Ascending aorta (tissue), 2 donors: ENCODE data around the gene CKAP5. TPM values are rescaled to one million over a fixed set of nuclear protein-coding genes. Genes with fewer than 3 reads are reported as not detected.

Experiments
- DNase-seq, 2 donors: peaks; one replicate each; pipeline ENCODE4 v3.0.0-alpha.2; 2019; ENCODE audit warnings: low spot score in 2 of 2
- H3K27ac ChIP-seq, 2 donors: fragments of 200-600 bp; sonication (generic); one replicate each; pipeline ENCODE4 v1.5.1; 2016 to 2017; ENCODE audit warnings: mild to moderate bottlenecking in 1 of 2
- H3K27me3 ChIP-seq: fragments of 200-600 bp; sonication (generic); one replicate; pipeline ENCODE4 v1.5.1; 2017
- H3K36me3 ChIP-seq, 2 donors: fragments of 200-600 bp; sonication (generic); one replicate each; pipeline ENCODE4 v1.5.1; 2016
- H3K4me1 ChIP-seq, 2 donors: fragments of 200-600 bp; sonication (generic); one replicate each; pipeline ENCODE4 v1.5.1; 2016 to 2017; ENCODE audit warnings: mild to moderate bottlenecking in 1 of 2
- H3K4me3 ChIP-seq, 2 donors: fragments of 200-600 bp; sonication (generic); one replicate each; pipeline ENCODE4 v1.5.1; 2016 to 2017; ENCODE audit warnings: mild to moderate bottlenecking in 1 of 2
- H3K9me3 ChIP-seq, 2 donors: fragments of 200-600 bp; sonication (generic); one replicate each; pipeline ENCODE4 v1.5.1; 2016
- intact Hi-C: fragments of 100-400 bp; cut with DNase I; formaldehyde crosslinking; loops from one replicate; pipeline ENCODE4 v1.15.1; 2023
- total RNA-seq: library from RNA; depleted of rRNA; stranded (reverse); fragments of >200 nt; gene quantifications from one replicate; pipeline ENCODE4 v1.1.0, GENCODE V29; 2016
- TF ChIP-seq, protein P1 (sequence below), 3 experiments: fragments of 200-600 bp in 2 of 3; fragments of 450-650 bp in 1 of 3; sonication (generic) in 2 of 3; IDR thresholded peaks; one replicate each; pipeline ENCODE4 v1.5.1; 2016 to 2019; ENCODE audit warnings: antibody characterized with exemption in 3 of 3, mild to moderate bottlenecking in 1 of 3, moderate library complexity in 1 of 3

Gene CKAP5
- total RNA-seq, 1 donor from 2014 or later = 13.5 TPM

DNA sequence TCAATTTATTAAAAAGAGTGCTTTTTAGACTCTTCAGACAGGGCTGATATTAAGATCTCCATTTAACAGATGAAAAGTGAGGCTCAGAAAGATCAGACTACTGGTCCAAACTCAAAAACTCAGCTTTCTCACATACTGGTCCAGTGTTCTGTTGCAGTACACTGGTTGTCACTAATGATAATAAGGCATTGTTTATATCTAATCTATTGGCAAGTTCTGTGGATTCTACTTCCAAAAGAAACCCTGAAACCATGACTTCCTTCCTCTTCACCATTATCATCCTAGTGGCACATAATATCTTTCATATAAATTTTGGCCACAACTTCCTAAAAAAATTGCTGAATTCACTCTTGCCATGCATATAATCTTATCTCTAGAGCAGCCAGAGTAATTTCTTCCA, 90.1 kb downstream of the CKAP5 start:
- H3K27me3 ChIP-seq = no peaks in the 10 kb centered on the region
- H3K36me3 ChIP-seq = peaks cover 72 to 92% of the 10 kb centered on the region in 2 donors
- H3K4me3 ChIP-seq = no peak overlapping the region
- no peak for DNase-seq
- intact Hi-C loops = no loop called here
- H3K27ac ChIP-seq = no peak overlapping the region
- H3K9me3 ChIP-seq = no peaks in the 10 kb centered on the region
- TF ChIP-seq, protein P1, sequence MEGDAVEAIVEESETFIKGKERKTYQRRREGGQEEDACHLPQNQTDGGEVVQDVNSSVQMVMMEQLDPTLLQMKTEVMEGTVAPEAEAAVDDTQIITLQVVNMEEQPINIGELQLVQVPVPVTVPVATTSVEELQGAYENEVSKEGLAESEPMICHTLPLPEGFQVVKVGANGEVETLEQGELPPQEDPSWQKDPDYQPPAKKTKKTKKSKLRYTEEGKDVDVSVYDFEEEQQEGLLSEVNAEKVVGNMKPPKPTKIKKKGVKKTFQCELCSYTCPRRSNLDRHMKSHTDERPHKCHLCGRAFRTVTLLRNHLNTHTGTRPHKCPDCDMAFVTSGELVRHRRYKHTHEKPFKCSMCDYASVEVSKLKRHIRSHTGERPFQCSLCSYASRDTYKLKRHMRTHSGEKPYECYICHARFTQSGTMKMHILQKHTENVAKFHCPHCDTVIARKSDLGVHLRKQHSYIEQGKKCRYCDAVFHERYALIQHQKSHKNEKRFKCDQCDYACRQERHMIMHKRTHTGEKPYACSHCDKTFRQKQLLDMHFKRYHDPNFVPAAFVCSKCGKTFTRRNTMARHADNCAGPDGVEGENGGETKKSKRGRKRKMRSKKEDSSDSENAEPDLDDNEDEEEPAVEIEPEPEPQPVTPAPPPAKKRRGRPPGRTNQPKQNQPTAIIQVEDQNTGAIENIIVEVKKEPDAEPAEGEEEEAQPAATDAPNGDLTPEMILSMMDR (IDR thresholded peaks at IDR 0.05) = no peak
- H3K4me1 ChIP-seq = no peaks in the 10 kb centered on the region

DNA sequence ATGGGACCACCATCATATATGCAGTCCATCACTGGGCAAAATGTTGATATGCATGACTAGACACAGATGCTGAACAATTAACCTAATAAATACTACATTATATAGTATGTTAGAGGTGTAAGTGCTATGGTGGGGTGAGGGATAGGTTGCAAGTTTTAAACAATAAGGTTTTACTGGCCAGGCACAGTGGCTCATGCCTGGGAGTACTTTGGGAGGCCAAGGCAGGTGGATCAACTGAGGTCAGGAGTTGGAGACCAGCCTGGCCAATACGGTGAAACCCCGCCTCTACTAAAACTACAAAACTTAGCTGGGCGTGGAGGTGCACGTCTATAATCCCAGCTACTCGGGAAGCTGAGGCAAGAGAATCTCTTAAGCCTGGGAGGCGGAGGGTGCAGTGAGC, 98.9 kb downstream of the CKAP5 start:
- Histone ChIP-seq H3K4me1 (no peaks in the 10 kb centered on the region), H3K27me3 (no peaks in the 10 kb centered on the region), H3K9me3 (no peaks in the 10 kb centered on the region), H3K27ac (no peak overlapping the region), H3K4me3 (no peak overlapping the region), H3K36me3 (peaks cover 70 to 90% of the 10 kb centered on the region in 2 donors)
- TF ChIP-seq, protein P1 (IDR thresholded peaks at IDR 0.05) = no peak
- peak in 1 of 2 donors; percentile 18 for DNase-seq
- intact Hi-C loops = no loop called here

DNA sequence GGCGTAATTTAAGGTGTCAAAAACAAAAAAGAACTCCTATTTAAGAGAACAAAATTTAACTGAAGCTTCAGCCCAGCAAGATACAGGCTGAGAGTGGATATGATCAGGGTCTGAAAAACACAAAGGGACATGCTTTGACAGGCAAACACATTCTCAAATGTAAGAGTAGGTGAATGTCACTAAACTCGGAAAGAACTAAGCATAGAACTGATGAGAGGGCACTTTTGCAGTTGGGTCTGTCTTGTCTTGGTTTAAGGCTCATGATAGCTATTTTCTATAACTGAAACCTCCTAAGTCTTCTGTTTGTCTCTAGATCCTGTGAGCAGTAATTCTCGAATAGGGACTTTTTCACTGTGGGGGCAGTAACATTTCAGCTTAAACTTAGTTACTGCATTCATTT, 100.1 kb downstream of the CKAP5 start:
- H3K9me3 ChIP-seq = no peaks in the 10 kb centered on the region
- DNase-seq = no peak
- no peaks in the 10 kb centered on the region for H3K4me1 ChIP-seq
- H3K36me3 ChIP-seq = peaks cover 65 to 94% of the 10 kb centered on the region in 2 donors
- no peaks in the 10 kb centered on the region for H3K27me3 ChIP-seq
- H3K27ac ChIP-seq = no peak overlapping the region
- TF ChIP-seq, protein P1 (IDR thresholded peaks at IDR 0.05) = no peak
- no peak overlapping the region for H3K4me3 ChIP-seq
- intact Hi-C loops = no loop called here

DNA sequence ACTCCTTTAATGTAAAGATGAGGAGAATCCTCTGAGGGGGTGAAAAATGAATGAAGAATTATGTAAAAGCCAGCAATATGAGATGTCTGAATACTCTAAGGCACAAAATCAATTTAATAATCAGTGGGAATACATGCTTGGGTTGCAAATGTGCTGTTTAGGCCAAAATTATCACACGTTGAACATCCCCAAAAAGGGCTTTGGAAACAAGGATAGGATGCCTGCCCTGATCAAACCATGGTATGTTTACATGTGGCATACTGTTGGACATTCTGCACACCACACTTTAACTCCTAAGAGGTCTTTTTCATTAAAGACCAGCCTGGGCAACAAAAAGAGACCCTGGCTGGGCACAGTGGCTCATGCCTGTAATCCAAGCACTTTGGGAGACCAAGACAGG, 100.8 kb downstream of the CKAP5 start:
- intact Hi-C loops = no loop called here
- TF ChIP-seq, protein P1 (IDR thresholded peaks at IDR 0.05) = no peak
- Histone ChIP-seq H3K9me3 (no peaks in the 10 kb centered on the region), H3K4me3 (no peak overlapping the region), H3K27ac (no peak overlapping the region), H3K4me1 (no peaks in the 10 kb centered on the region), H3K36me3 (peaks cover 58 to 90% of the 10 kb centered on the region in 2 donors), H3K27me3 (no peaks in the 10 kb centered on the region)
- no peak for DNase-seq

DNA sequence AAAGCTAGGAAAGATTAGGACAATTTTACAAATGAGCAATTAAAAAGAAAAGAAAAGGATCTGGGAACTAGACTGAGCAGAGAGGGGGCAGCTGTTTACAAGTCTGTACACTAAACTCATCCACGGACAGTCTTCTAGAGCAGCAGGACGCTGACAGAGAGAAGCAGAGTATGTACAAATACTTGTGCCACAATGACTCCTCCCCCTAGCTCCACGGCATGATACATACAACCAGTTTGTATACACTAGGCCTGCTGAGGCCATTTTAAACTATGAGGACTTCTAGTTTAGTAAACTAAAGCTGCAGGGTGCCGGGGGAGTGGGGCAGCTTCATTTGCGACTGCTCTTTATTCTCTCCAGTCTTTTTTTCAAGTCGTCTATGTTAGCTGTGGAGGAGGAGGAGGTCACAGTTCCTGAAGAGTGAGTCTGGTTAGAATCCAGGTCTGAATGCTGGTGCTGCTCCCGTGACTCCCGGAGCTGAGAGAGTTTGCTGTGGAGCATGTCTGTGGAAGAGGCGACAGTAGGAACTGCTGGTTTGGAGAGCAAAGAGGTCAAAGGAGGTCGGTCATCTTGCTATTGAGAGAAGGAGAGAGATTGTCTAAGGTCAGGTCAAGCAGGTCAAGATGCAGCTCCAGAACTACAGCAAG, 102.3 kb downstream of the CKAP5 start:
- peak in 1 of 2 donors; percentile 33 for DNase-seq
- Histone ChIP-seq H3K36me3 (peaks cover 44 to 74% of the 10 kb centered on the region in 2 donors), H3K27ac (peak overlapping the region in 1 of 2 donors; percentile 72), H3K4me1 (no peaks in the 10 kb centered on the region), H3K9me3 (no peaks in the 10 kb centered on the region), H3K27me3 (no peaks in the 10 kb centered on the region), H3K4me3 (no peak overlapping the region)
- intact Hi-C loops = no loop called here
- TF ChIP-seq, protein P1 (IDR thresholded peaks at IDR 0.05) = no peak
